GM18867 (cell line): Measurements from ENCODE around the gene TMED6.

Source experiments
- ATAC-seq: cut with Tn5 transposase; IDR thresholded peaks from one replicate; pipeline ENCODE4 v1.9.1; 2021; ENCODE audit warnings: mild to moderate bottlenecking, moderate library complexity; ENCODE audit not compliant: unreplicated experiment

TMED6 gene

DNA sequence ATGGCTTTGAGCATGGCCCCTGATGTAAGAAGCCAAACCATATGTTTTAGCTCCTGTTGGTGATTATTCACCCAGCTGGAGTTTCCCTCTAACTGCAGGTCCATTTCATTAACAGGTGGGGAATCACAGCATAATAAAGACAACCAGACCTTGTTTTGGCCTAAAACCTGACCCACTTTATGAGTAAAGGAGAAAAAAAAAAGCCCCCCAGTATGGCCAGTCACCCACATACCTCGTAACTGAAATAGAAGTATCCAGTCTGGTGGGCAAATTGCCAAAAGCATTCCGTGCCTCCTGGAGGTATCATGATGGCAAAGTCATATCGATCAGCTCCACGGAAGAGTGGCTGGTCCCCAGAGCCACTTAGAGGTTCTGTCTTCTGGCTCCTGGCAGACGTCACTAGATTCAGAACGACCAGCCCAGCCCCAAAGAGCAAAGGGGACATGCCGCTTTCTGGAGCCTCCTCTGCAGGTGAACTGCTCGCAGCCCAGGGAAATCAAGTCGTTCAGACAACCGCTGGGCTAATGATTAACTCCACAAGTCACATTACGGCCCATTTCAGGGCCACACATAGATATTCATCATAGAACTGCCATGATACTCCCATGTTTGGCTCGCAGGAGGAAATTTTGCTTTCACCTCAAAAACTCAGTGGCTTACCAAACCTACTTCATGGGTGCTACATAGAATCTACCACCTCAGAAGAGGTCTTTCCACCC, at the start of gene TMED6:
TSS of gene TMED6 (minus strand) at position 478 of the 719 bp plus-strand sequence. CDS start at position 445, 33 bp downstream.
- ATAC-seq = no peak

DNA sequence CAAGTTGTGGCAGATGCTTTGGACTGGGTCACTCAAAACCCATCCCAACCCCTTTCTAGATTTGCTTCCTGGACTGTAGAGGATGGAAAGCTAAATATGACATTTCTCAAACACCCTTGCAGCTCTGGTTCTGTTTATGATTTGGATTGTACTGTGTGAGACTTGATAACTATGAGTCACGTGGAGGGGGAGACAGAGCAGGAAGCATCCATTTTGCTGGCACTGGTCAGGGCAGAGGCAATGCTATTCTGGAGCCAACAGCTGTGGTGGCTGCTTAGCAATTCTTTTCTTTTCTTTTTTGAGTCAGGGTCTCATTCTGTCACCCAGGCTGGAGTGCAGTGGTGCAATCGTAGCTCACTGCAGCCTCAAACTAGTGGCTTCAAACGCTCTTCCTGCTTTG, 47.8 kb upstream of the TMED6 start:
- ATAC-seq = no peak

DNA sequence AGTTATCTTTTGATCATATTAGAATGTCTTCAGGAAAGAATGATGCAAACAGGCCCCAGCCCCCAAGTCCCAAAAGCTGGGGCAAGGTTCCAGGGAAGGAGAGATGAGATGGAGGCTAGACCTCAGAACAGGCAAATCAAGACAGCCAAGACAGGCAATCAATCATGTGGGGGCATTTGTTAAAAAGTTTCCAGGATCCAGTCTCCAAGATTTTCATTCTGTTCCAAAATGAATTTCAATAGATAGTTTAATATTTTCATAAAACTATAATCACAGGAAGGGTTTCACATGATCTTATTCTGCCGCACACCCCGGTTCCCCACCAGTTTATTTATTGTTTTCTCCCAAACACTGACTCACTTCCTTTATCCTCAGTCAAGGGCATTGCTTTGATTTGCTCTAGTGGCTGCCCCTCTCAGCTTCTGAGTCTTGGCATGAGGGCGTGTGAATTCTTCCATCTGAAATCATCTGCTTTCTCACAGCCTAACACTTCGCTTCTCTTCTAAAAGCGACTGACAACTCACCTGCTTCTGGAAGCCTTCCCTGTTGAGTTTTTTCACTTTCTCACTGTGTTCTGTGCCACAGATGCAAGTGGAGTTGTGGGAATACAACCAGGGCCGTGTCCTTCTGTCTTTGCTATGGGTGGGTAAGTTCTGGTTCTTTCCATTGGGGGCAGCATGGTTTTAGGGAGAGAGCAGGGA, 46.4 kb upstream of the TMED6 start:
- ATAC-seq = no peak

DNA sequence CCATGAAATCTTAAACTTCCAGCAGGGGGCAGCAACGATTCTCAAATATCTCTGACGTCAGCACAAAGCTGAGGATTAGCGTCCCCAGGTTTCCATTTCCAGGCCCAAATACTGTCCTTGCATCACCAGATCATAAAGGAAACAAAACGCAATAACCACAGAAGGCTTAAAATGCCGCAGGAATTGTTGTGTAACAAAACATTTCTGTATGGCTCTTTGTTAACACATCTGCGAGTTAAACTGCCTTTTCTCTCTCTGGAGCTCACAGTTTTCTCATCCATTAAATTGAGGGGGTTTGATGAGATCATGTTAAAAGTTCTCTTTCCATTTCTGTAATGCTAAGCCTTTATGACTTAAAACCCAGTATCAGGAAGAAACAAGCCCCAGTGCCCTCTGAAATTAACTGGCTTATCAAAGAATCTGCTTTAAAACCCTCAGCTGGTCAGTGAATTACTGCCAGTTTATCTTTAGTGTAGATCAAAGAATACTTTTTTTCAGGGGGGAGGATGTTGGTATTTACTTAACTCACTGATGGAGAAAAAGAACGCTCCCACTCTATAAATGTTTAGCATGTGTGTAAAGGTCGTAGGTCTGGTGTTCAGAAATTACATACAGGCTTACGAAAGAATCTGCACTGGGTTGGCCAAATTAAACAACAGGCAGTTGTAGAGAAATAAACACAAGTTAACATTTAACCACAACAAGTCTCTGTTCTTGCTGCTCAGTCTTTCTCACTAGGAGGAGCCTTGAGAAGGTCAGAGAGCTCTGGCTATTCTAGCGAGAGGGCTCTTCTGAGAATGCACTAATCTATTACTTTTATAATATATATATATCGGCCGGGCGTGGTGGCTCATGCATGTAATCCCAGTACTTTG, 44.8 kb upstream of the TMED6 start:
- peak; percentile 52 for ATAC-seq

DNA sequence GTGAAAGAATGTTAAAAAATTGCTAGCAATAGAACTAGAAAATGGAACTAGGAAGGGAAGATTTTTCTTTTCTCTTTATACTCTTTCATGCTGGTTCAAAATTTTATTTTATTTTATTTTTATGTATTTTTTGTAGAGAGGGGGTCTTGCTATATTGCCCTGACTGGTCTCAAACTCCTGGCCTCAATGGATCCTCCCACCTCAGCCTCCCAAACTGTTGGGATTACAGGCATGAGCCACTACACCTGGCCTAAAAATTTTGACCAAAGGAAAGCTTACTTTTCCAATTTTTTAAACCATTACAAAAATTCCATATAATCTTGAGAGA, 44.2 kb upstream of the TMED6 start:
- no peak for ATAC-seq

DNA sequence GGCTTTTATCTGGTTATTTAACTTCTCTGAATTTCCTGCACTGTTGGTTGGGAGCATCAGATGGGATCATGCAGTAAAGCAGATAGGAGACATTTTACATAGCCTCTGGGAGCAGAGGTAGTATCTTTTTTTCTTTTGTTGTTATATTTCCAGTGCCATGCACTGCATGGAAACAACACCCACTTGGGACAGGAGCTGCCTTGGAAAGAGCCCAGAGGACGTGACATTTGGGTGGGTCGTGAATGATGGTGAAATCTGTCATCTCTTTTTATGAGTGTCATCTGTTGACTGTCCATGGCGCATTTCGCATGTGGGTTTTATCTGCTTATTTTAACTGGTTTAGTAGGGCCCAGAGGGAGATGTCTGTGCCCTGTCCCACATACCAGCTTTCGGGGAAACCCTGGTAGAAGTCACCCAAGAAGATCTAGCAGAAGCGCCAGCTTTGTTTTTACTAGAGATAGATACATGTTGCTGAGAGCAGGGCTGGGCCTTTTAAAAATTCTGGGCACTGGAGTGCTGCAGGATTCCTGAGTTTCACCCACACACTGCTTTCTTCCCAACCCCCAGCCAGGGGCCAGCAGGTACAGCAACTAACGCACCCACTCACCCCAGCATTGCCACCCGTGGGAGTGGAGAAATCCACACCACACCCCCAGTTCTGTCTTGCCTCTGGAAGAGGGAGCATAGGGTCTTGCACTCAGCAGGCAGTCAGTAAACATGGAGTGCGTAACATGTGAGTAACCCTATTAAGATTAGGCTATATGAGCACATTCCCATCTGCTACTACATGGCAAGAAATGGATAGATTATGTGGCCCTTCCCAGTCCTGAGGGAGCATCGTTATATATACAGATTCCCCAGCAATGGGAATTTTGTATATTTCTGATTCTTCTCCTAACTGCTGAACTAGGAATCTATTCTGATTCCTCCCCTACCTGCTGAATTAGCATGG, 42.6 kb upstream of the TMED6 start:
- ATAC-seq = no peak

DNA sequence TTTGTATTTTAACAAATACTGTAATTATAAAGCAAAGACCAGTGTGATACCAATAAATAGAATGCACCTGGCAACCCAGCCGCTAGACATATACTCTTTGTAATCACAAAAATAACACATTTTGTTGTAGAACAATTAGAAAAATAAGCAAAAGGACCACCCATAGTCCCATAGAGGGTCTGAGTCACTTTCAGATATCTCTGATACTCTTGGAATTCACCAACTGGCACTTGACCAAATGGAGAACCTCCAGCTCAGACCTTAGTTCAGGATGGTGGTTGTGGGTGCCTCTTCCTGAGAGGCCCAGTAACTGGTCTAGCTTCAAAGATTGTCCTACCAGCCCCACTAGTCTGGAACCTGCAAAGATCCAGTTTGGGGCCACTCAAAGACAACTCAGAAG, 35.0 kb upstream of the TMED6 start:
- no peak for ATAC-seq

DNA sequence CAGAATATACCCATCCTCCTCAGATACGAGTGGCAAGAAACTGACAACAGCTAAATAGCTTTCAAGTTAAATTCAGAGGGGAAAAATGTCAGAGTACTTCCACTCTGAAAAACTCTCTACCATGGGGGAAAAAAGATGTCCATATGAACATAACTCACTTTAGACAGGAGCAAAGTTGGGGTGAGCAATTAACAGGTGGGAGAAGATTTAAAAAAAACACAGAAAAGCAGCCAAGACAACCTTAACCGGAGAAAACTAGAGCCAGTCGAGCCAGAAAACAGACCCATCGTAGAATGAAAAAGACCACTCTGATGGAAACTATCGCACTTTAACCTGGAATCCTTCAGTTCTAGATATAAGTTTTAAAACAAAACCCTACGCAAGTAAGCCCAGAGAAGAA, 33.4 kb upstream of the TMED6 start:
- no peak for ATAC-seq

DNA sequence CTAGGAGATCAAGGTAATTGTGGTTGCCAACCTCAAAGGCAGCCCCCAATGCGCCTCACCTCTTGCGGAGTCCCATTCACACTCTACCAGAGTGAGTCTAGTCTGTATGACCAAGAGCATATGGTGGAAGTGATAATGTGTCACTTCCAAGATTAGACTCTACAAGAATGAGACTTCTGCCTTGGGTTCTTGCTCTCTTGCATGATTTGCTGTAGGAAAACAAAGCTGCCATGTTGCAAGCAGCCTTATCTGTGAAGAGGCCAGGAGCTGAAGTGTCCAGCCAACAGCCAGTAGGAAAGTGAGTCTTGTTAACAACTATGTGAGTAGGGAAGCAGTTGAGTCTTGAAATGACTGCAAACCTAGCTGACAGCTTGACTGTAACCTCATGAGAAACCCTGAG, 30.8 kb upstream of the TMED6 start:
- ATAC-seq = no peak

DNA sequence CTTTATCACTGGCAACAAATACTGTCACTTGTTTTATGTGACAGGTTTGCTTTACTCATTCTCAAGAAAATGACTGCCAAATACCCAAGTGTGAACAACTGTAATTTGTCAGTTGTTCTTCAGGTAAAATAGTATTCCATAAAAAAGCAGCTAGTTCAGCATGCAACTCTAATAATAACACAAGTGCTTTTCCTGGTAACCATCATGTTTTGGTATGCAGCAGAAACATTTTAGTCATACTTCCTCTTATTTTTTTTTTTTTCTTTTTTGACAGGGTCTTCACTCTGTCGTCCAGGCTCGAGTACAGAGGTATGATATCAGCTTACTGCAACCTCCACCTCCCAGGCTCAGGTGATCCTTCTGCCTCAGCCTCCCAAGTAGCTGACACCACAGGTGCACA, 29.6 kb upstream of the TMED6 start:
- no peak for ATAC-seq

DNA sequence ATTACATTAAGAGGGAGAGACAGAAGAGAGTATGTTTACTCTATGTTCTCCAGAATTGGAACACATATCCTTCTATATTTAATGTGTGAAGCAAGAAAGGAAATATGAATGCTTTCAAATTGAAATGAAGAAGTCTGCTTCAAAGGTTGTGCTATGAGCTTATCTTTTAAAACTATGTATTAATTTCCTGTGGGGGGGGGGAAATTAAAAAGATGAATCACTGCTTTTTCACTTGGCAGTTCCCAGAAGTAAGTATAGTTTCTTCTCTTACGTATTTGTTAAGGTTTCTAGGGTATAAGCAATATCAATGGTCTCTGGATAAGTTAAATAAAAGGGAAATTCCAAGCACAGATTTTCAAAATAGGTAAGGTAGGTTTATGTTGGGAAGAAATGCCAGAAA, 27.2 kb upstream of the TMED6 start:
- no peak for ATAC-seq

DNA sequence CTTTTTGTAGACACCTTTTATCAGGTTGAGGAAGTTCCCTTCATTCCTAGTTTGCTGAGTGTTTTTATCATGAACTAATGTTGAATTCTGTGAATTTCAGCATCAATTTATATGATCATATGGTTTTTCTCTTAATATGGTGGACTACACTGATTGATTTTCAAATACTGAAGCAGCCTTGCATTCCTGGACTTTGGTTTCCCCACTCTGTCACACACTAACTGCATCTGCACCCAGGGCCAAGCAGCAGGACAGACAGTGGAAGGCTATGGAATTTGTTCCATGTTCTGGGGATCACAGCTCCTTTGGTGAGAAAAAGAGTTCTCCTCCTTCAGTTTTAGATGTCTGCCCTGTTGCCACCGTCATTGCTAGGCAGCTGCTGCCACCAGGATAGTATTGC, 26.4 kb upstream of the TMED6 start:
- ATAC-seq = no peak

DNA sequence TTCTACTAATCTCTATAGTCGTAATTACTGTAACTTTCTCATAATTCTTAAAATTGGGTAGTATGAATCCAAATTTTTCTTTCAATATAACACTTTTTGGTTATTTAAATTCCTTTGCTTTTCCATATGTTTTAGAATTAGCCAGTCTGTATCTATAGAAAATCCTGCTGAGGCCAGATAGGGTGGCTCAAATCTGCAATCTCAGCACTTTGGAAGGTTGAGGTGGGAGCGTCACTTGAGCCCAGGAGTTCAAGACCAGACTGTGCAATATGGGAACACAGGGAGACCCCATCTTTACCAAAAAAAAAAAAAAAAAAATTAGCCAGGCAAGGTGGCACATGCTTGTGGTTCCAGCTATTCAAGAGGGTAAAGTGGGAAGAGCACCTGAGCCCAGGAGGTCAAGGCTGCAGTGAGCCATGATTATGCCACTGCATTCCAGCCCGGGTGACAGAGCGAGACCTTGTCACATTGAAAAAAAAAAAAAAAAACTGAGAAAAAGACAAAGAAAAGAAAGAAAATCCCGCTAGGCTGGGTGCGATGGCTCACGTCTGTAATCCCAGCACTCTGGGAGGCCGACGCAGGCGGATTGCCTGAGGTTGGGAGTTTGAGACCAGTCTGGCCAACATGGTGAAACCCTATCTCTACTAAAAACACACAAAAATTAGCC, 24.9 kb upstream of the TMED6 start:
- no peak for ATAC-seq

DNA sequence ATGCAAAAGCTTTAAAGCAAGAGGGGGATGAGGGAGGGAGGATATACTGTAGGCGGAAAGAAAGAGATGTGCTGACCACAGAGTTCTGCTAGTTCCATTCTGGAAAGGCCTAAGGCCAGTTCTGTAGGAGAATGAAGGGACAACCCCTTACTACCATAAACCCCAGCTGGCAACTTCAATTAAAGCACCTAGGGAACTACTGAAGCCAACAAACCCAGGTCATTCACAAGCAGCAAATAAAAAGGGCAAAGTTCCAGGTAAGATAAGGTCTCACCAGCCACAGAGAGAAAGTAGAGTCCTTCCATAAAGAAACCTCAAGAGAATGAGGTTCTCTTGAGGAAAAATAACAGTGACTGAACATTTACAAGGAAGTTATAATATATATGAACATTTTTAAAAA, 21.4 kb upstream of the TMED6 start:
- ATAC-seq = no peak

DNA sequence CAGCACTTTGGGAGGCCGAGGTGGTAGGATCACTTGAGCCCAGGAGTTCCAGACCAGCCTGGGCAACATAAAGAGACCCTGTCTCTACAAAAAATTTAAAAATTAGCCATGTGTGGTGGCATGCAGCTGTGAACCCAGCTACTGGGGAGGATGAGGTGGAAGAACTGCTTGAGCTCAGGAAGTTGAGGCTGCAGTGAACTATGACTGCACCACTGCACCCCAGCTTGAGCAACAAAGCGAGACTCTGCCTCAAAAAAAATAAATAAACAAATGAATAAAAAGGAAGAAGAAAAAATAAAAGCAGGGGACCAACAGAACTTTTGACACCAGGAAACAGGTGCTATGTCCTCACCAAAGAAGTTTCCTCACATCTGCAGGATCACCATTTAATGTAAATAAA, 20.0 kb upstream of the TMED6 start:
- no peak for ATAC-seq

DNA sequence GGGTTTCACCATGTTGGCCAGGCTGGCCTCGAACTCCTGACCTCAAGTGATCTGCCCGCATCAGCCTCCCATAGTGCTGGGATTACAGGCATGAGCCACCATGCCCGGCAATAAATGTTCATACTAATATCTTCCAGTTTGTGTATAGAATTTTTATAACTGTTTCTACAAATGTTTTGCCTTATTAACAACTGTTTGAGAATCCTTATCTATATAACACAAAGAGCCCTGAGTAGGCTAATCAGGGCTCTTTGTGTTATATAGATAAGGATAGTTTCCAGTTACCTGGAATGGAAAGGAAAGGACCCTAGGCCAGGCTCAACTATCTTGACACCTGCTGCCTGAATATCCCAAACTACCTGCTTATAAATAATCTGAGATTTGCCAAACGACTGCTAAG, 17.3 kb upstream of the TMED6 start:
- ATAC-seq = no peak

DNA sequence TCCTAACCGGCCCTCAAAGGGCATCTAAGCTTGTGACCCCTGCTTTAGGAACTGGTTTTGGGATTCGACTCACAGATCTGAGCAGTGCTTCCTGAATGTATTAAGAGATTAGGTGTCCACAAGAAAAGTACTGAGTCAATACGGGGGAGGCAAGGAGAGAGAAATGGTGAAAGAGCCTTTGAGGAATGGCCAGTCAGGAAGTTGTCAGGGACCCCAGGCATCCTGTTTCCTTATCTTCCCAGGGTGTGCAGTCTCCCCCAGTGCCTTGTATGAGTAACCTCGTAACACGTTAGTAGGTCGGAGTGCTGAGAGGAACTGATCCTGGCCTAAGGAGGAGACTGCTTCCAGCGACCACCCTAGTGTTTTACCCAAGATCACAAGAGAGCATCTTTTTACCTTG, 16.4 kb upstream of the TMED6 start:
- no peak for ATAC-seq

DNA sequence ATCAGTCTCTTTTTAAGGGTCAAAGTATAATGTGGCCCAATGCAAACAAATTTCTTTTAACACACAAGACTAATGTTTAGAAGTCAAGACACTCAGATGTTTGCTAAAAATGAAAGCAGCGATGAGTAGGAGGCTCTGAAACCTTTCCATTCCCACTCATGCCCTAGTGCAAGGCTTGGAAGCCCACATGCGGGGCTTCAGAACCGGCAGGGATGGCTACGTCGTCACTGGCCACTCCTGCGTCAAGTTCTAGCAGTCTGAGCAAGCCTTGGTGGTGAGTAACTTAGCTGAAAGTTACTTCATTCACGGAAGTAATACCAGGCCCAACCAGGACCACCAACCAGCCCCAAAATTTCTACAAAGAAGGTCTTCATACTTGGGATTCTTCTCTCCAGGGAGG, 14.8 kb upstream of the TMED6 start:
- ATAC-seq = no peak

DNA sequence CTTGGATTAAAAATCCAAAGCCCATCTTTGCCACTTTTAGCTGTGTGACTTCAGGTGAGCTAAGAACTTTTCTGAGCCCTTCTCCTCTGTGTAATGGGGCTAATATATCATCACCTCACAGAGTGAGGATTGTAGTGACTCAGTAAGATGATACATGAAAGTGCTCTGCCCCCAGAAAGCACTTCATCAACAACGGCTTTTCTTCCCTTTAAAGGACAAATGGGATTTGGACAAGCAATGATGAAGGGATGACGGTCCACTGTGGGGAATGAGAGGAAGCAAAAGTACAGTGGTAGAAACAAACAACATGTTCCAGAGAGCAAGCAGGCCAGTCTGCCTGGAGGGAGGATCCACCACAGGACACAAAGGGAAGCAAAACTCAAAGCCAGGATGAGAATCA, 14.3 kb upstream of the TMED6 start:
- no peak for ATAC-seq

DNA sequence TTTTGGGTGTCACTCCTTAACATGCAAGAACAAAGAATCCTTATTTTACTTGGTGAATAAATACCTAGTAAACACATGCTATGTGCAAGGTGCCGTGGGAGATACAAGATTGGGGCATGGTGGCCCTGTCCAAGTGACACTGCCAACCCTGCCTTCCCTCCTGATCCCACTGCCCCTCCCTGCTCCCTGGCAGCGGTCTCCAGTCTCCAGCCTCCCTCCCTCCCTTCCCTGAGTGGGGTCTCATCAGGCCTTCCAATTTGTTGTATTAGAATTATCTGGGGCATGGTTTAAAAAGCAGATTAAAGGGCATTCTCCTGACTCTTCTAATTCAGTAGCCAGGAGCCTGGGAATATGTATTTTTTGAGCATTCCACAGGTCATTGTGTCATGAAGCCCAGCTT, 12.5 kb upstream of the TMED6 start:
- no peak for ATAC-seq
